Upper lobe of right lung (tissue), 1 donor: ENCODE data around the gene SLC9A5. TPM values are rescaled to one million over a fixed set of nuclear protein-coding genes. Genes with fewer than 3 reads are reported as not detected.

ENCODE experiments used
- ATAC-seq: fragments of 200-7000 bp; cut with Tn5 transposase; one replicate; pipeline ENCODE4 v1.9.1; 2020; ENCODE audit warnings: mild to moderate bottlenecking, moderate library complexity
- DNase-seq: peaks from one replicate; pipeline ENCODE4 v3.0.0-alpha.2; 2020
- H3K27ac ChIP-seq: fragments of 200-600 bp; one replicate; pipeline ENCODE4 v1.8.0; 2022
- H3K27me3 ChIP-seq: fragments of 200-600 bp; one replicate; pipeline ENCODE4 v1.8.0; 2022; ENCODE audit warnings: mild to moderate bottlenecking
- H3K36me3 ChIP-seq: fragments of 200-600 bp; one replicate; pipeline ENCODE4 v1.8.0; 2022
- H3K4me1 ChIP-seq: fragments of 200-600 bp; one replicate; pipeline ENCODE4 v1.8.0; 2022
- H3K4me3 ChIP-seq: fragments of 200-600 bp; one replicate; pipeline ENCODE4 v1.8.0; 2022; ENCODE audit warnings: mild to moderate bottlenecking
- H3K9me3 ChIP-seq: fragments of 200-600 bp; one replicate; pipeline ENCODE4 v1.8.0; 2022
- CTCF ChIP-seq: fragments of 200-600 bp; IDR thresholded peaks from one replicate; pipeline ENCODE4 v1.8.0; 2022; ENCODE audit warnings: antibody characterized with exemption
- intact Hi-C: fragments of 100-400 bp; cut with DNase I; formaldehyde crosslinking; loops from one replicate; pipeline ENCODE4 v1.11.0; 2022
- total RNA-seq: library from RNA; stranded (reverse); fragmentation: NEBNext Ultra II Directional; extraction: Animal tissue kit (Norgen Biotek cat#: 25700); gene quantifications from one replicate; pipeline ENCODE4 v1.2.1, GENCODE V29; 2021
- donor health status: DM: no; HTN: yes; CAD: no; lungs with severe emphysema.

SLC9A5 gene
- total RNA-seq, 1 donor from 2014 or later: 2.4 TPM

GRCh38 chr16:67281536-67282446 is 33.0 kb downstream of the SLC9A5 start:
- ATAC-seq (no peak), DNase-seq (no peak)

GRCh38 chr16:67282447-67282805 is 33.6 kb downstream of the SLC9A5 start:
- H3K9me3 ChIP-seq: no peaks in the 10 kb centered on the region
- peaks cover 14% of the 10 kb centered on the region for H3K4me1 ChIP-seq
- no peak overlapping the region for H3K4me3 ChIP-seq
- H3K27me3 ChIP-seq: no peaks in the 10 kb centered on the region
- H3K27ac ChIP-seq: no peak overlapping the region
- ATAC-seq: no peak
- no peak for DNase-seq
- no peak for TF ChIP-seq CTCF
- intact Hi-C loops: no loop called here
- no peaks in the 10 kb centered on the region for H3K36me3 ChIP-seq

More at GRCh38 chr16:67281536-67282446, 33.0 kb downstream of the SLC9A5 start:
- Histone ChIP-seq H3K27me3 (no peaks in the 10 kb centered on the region), H3K9me3 (no peaks in the 10 kb centered on the region), H3K4me3 (no peak overlapping the region), H3K27ac (no peak overlapping the region), H3K36me3 (no peaks in the 10 kb centered on the region), H3K4me1 (peaks cover 15% of the 10 kb centered on the region)
- no peak for TF ChIP-seq CTCF
- intact Hi-C loops: no loop called here

- intact Hi-C loops: no loop called here
- TF ChIP-seq CTCF: no peak
Observed at GRCh38 chr16:67283039-67283825, 34.5 kb downstream of the SLC9A5 start.

GRCh38 chr16:67283826-67284555 is 35.2 kb downstream of the SLC9A5 start:
- no peaks in the 10 kb centered on the region for H3K27me3 ChIP-seq
- ATAC-seq (no peak), DNase-seq (no peak)
- no peaks in the 10 kb centered on the region for H3K9me3 ChIP-seq
- intact Hi-C loops: no loop called here
- no peaks in the 10 kb centered on the region for H3K36me3 ChIP-seq
- no peak overlapping the region for H3K27ac ChIP-seq
- H3K4me1 ChIP-seq: no peaks in the 10 kb centered on the region
- H3K4me3 ChIP-seq: no peak overlapping the region
- no peak for TF ChIP-seq CTCF

More at GRCh38 chr16:67283039-67283825, 34.5 kb downstream of the SLC9A5 start:
- H3K4me3 ChIP-seq: no peak overlapping the region
- ATAC-seq: no peak
- no peaks in the 10 kb centered on the region for H3K9me3 ChIP-seq
- no peaks in the 10 kb centered on the region for H3K27me3 ChIP-seq
- no peaks in the 10 kb centered on the region for H3K36me3 ChIP-seq
- no peak for DNase-seq
- H3K4me1 ChIP-seq: peaks cover 6% of the 10 kb centered on the region
- H3K27ac ChIP-seq: no peak overlapping the region
